HepG2 (cell line): ENCODE results near the gene PAPPA2.

Source experiments
- CREB1 ChIP-seq, 2 experiments: fragments of 450-650 bp in 1 of 2; IDR thresholded peaks; 2 replicates each; pipeline ENCODE4 v1.6.1; 2016 to 2017; ENCODE audit warnings: control low read depth in 1 of 2, mild to moderate bottlenecking in 1 of 2, missing compliant biosample characterization in 1 of 2, missing genetic modification characterization in 1 of 2
- CTCF ChIP-seq: sonication (generic); formaldehyde crosslinking; IDR thresholded peaks from 2 replicates; pipeline ENCODE4 v1.5.0; 2020; ENCODE audit warnings: mild to moderate bottlenecking, missing genetic modification reagents, moderate library complexity
- FOSL1 ChIP-seq: sonication (generic); formaldehyde crosslinking; IDR thresholded peaks from 2 replicates; pipeline ENCODE4 v1.9.0; 2021; ENCODE audit warnings: missing genetic modification reagents, borderline replicate concordance
- MYNN ChIP-seq: sonication (generic); formaldehyde crosslinking; IDR thresholded peaks from 2 replicates; pipeline ENCODE4 v1.4.0; 2020; ENCODE audit warnings: mild to moderate bottlenecking, low read depth, missing genetic modification reagents
- POLR2A ChIP-seq, 2 experiments: IDR thresholded peaks; 2 replicates each; pipeline ENCODE4 v1.6.1; 2011; ENCODE audit warnings: low read depth in 2 of 2, low read length in 2 of 2, mild to moderate bottlenecking in 1 of 2, moderate library complexity in 1 of 2; ENCODE audit not compliant: insufficient read depth in 1 of 2
- RAD21 ChIP-seq: fragments of 450-650 bp; formaldehyde crosslinking; IDR thresholded peaks from 2 replicates; pipeline ENCODE4 v1.5.0; 2020; ENCODE audit warnings: mild to moderate bottlenecking
- TCF7 ChIP-seq: sonication (generic); IDR thresholded peaks from 2 replicates; pipeline ENCODE4 v1.6.1; 2016; ENCODE audit warnings: antibody characterized with exemption, low read depth
- ZBTB43 ChIP-seq: sonication (generic); formaldehyde crosslinking; conservative IDR thresholded peaks from 2 replicates; pipeline ENCODE4 v1.4.0; 2020; ENCODE audit warnings: missing genetic modification reagents
- ZNF232 ChIP-seq: sonication (generic); formaldehyde crosslinking; IDR thresholded peaks from 2 replicates; pipeline ENCODE4 v1.4.0; 2020; ENCODE audit warnings: missing genetic modification reagents, borderline replicate concordance

DNA sequence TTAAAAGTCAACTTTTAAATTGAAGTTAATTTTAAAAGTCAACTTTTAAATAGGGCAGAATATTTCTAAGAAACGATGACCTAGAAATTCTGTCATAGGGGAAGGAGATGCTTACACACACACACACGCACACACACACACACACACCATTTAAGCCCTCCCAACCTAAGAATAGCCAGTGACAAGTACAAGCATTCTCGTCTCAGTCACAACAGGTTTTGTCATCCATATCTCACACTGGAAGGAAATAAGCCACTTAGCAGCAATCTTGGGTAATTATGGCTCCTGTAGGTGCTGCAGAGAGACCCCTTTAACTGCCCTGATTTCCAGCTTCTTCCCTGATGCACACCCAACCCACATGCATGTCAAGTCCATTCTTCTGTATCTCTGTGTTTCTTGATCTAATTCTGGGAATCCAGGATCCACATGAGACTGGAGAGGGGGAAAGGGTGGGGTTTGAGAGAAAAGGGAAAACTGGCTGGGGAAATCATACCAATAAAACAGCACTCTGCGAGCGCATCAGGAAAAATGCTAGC, 338.1 kb downstream of the PAPPA2 start:
- no peak for TF ChIP-seq POLR2A (IDR thresholded peaks at IDR 0.05; ENCODE audit: insufficient read depth in 1 of 2, low read depth in 2 of 2, low read length in 2 of 2)
- no peak for TF ChIP-seq ZNF232 (CRISPR knock-in tag)
- no peak for TF ChIP-seq ZBTB43 (CRISPR knock-in tag)
- no peak for TF ChIP-seq CREB1 (IDR thresholded peaks at IDR 0.05)
- no peak for TF ChIP-seq CREB1 (CRISPR knock-in tag; IDR thresholded peaks at IDR 0.05)
- no peak for TF ChIP-seq TCF7
- no peak for TF ChIP-seq CTCF (CRISPR knock-in tag)
- no peak for TF ChIP-seq MYNN (CRISPR knock-in tag)
- TF ChIP-seq RAD21 (CRISPR knock-in tag), result no peak
- TF ChIP-seq FOSL1 (CRISPR knock-in tag), result no peak
